ENCODE data around the gene DDX1.
"Not testable (repeated sequence)": the region's sequence is repeated elsewhere in the genome, so short reads cannot be mapped to it uniquely, and the experiment has no call there.

The DDX1 gene

GRCh38 chr2:15595342-15595905 is 3.8 kb downstream of the DDX1 start:
- no peak for DNase-seq (ENCODE audit: low read depth, low spot score)

GRCh38 chr2:15595936-15596335 is 4.3 kb downstream of the DDX1 start:
- no peak for DNase-seq (ENCODE audit: low read depth, low spot score)

- no peak for DNase-seq (ENCODE audit: low read depth, low spot score)
Observed at GRCh38 chr2:15596350-15596749, 4.7 kb downstream of the DDX1 start.

- no peak for DNase-seq (ENCODE audit: low read depth, low spot score)
Observed at GRCh38 chr2:15596968-15597367, 5.3 kb downstream of the DDX1 start.

GRCh38 chr2:15599994-15600393 is 8.3 kb downstream of the DDX1 start:
- no peak for DNase-seq (ENCODE audit: low read depth, low spot score)

GRCh38 chr2:15601681-15602080 is 10.0 kb downstream of the DDX1 start:
- no peak for DNase-seq (ENCODE audit: low read depth, low spot score)

GRCh38 chr2:15602393-15602792 is 10.7 kb downstream of the DDX1 start:
- no peak for DNase-seq (ENCODE audit: low read depth, low spot score)

GRCh38 chr2:15603044-15603765 is 11.5 kb downstream of the DDX1 start:
- no peak for DNase-seq (ENCODE audit: low read depth, low spot score)

- DNase-seq (ENCODE audit: low read depth, low spot score), result no peak
Observed at GRCh38 chr2:15603948-15604347, 12.3 kb downstream of the DDX1 start.

GRCh38 chr2:15605721-15606120 is 14.1 kb downstream of the DDX1 start:
- no peak for DNase-seq (ENCODE audit: low read depth, low spot score)

GRCh38 chr2:15606481-15607441 is 15.1 kb downstream of the DDX1 start:
- no peak for DNase-seq (ENCODE audit: low read depth, low spot score)

- no peak for DNase-seq (ENCODE audit: low read depth, low spot score)
Observed at GRCh38 chr2:15607709-15608391, 16.2 kb downstream of the DDX1 start.

- no peak for DNase-seq (ENCODE audit: low read depth, low spot score)
Observed at GRCh38 chr2:15608392-15608761, 16.7 kb downstream of the DDX1 start.

- no peak for DNase-seq (ENCODE audit: low read depth, low spot score)
Observed at GRCh38 chr2:15609341-15610042, 17.8 kb downstream of the DDX1 start.

GRCh38 chr2:15610430-15610952 is 18.8 kb downstream of the DDX1 start:
- no peak for DNase-seq (ENCODE audit: low read depth, low spot score)

- not testable (repeated sequence) for DNase-seq (ENCODE audit: low read depth, low spot score)
Observed at GRCh38 chr2:15612101-15612500, 20.4 kb downstream of the DDX1 start.

- DNase-seq (ENCODE audit: low read depth, low spot score), result no peak
Observed at GRCh38 chr2:15613736-15614429, 22.2 kb downstream of the DDX1 start.

GRCh38 chr2:15614545-15615300 is 23.1 kb downstream of the DDX1 start:
- no peak for DNase-seq (ENCODE audit: low read depth, low spot score)

- no peak for DNase-seq (ENCODE audit: low read depth, low spot score)
Observed at GRCh38 chr2:15615301-15615920, 23.7 kb downstream of the DDX1 start.

Measured in iPS DF 19.7 (cell line).